A549 treated with AZD9567 at 1 μM for 4 hours (cell line): ENCODE data around the gene CCNY. TPM values are rescaled to one million over a fixed set of nuclear protein-coding genes. Genes with fewer than 3 reads are reported as not detected.

Source experiments
- total RNA-seq: library from RNA; stranded (reverse); fragments of 200-300 nt; extraction: Qiagen RNA extraction; gene quantifications from 5 replicates; pipeline ENCODE4 v1.2.3, GENCODE V29; 2022; ENCODE audit not compliant: insufficient read depth

The CCNY gene
- 45.0 to 48.8 TPM (median 47.9 TPM) in 5 replicates for total RNA-seq

DNA sequence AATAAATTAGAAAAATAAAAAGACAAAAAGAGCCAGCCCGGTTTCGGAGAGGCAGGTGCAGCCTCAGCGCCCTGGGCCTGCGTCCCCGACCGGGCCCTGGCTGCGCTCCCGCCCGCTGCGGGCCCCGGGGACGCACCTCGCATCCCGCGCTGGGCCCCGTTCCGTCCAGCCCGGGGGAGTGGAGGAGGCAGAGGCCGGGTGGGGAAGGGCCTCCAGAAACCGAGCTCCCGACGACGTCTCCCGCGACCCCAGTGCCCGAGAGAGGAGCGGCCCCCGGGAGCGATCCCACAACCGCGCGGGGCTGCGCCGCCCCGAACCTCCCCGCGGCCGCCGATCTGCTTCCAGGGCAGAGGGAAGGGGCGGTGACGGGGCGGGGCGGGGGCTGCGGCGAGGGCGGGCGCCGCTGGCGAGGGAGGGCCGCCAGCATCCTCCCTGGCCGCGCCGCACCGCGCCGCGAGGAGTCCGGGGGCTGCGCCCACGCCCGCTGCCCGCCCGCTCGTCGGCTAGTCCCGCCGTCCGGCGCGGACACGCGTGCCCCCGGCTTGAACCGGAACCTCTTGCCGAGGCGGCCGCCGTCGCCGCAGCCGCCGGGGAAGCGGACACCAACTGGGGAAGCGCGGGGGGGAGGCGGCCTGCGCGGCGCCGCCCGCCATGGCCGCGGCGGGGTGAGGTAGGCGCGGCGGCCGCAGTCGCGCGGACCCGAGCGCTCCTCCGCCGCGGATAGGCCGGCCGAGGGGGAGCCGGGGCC lies at the start of gene CCNY:
CCNY (plus strand) TSS at position 426 of the 748 bp plus-strand sequence. CDS start 545 bp downstream, outside the sequence.

DNA sequence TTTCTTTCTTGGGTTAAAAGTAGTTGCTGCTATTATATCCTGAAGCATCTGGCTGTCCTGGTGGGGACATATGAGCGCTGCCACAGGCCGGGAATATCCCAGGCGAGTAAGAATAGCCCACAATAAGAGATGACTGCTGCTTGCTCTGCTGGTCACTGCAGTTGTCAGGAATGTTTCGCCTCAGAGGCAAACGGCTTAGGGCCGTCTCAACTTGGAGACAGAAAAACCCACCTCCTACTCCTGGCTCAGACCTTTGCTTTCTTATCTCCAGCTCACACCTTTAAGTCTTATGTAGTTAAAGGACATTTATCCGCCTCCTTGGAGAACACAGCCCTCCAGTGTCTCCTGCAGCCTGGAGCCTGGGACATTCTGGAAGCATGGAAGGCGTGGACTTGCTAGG lies 268.9 kb downstream of the CCNY start, which contains the start of gene GJD4:
GJD4 (plus strand) TSS at position 151 of the 400 bp plus-strand sequence; CDS start at position 378, 227 bp downstream.

Other genes with a start within 250 kb of the CCNY start
- 20.5 to 25.6 TPM (median 23.4 TPM) in 5 replicates for gene CUL2, start 246.2 kb upstream of the CCNY start, total RNA-seq
- 31.6 to 37.6 TPM (median 34.5 TPM) in 5 replicates for gene CREM, start 209.7 kb upstream of the CCNY start, total RNA-seq